Heart left ventricle (tissue), 16 donors: ENCODE measurements around the gene TAAR8. TPM values are rescaled to one million over a fixed set of nuclear protein-coding genes. Genes with fewer than 3 reads are reported as not detected.
"Not testable (repeated sequence)": the region's sequence is repeated elsewhere in the genome, so short reads cannot be mapped to it uniquely, and the experiment has no call there.

Source experiments
- ATAC-seq, 4 donors: fragments of 200-7000 bp; cut with Tn5 transposase; one replicate each; pipeline ENCODE4 v1.9.1; 2020 to 2022; ENCODE audit warnings: moderate library complexity in 4 of 4, mild to moderate bottlenecking in 3 of 4, moderate number of reproducible peaks in 1 of 4
- DNase-seq, 5 donors: peaks; one replicate each; pipeline ENCODE4 v3.0.0-alpha.2; 2020
- H3K27ac ChIP-seq, 12 donors: fragments of 200-600 bp; sonication (generic) in 4 of 12; one replicate each; pipeline versions ENCODE4 v1.5.0 to v1.8.0; 2016 to 2022; ENCODE audit warnings: mild to moderate bottlenecking in 2 of 12
- H3K27me3 ChIP-seq, 9 donors: fragments of 200-600 bp; sonication (generic) in 2 of 9; one replicate each; pipeline versions ENCODE4 v1.5.1 to v1.8.0; 2016 to 2022; ENCODE audit warnings: mild to moderate bottlenecking in 3 of 9
- H3K36me3 ChIP-seq, 9 donors: fragments of 200-600 bp; sonication (generic) in 2 of 9; one replicate each; pipeline versions ENCODE4 v1.5.0 to v1.8.0; 2018 to 2022; ENCODE audit warnings: mild to moderate bottlenecking in 2 of 9
- H3K4me1 ChIP-seq, 12 donors: fragments of 200-600 bp; sonication (generic) in 4 of 12; one replicate each; pipeline versions ENCODE4 v1.5.0 to v1.8.0; 2016 to 2022; ENCODE audit warnings: mild to moderate bottlenecking in 3 of 12
- H3K4me3 ChIP-seq, 12 donors: fragments of 200-600 bp; sonication (generic) in 4 of 12; one replicate each; pipeline versions ENCODE4 v1.5.0 to v1.8.0; 2017 to 2022; ENCODE audit warnings: mild to moderate bottlenecking in 9 of 12, moderate library complexity in 4 of 12
- H3K9me3 ChIP-seq, 12 donors: fragments of 200-600 bp; sonication (generic) in 4 of 12; one replicate each; pipeline versions ENCODE4 v1.5.0 to v1.8.0; 2016 to 2022; ENCODE audit warnings: mild to moderate bottlenecking in 1 of 12
- CTCF ChIP-seq, 12 donors: fragments of 200-600 bp; sonication (generic) in 4 of 12; IDR thresholded peaks; one replicate each; pipeline versions ENCODE4 v1.5.0 to v1.8.0; 2018 to 2022; ENCODE audit warnings: antibody characterized with exemption in 12 of 12, mild to moderate bottlenecking in 5 of 12
- POLR2A ChIP-seq, 2 donors: fragments of 450-650 bp; IDR thresholded peaks; one replicate each; pipeline ENCODE4 v1.6.1; 2017; ENCODE audit warnings: antibody characterized with exemption in 2 of 2, mild to moderate bottlenecking in 2 of 2, moderate library complexity in 2 of 2
- WGBS, 4 donors: extraction: QIAGEN DNeasy Blood & Tissue Kit in 2 of 4; methylation state at CpG; one replicate each; pipeline versions ENCODE4 v1.1.5 to v1.1.7; 2013 to 2018; 5-methylcytosine and 5-hydroxymethylcytosine counted together
- intact Hi-C, 10 donors: fragments of 100-400 bp; cut with DNase I; formaldehyde crosslinking; loops; one replicate each; pipeline versions ENCODE4 v1.11.1 to v1.14.2; 2022
- polyA plus RNA-seq, 2 donors: library from polyadenylated mRNA; stranded (reverse); fragments of 200-250 nt; gene quantifications; one replicate each; pipeline ENCODE4 v1.2.3, GENCODE V29; 2013
- total RNA-seq, 9 donors: library from RNA; depleted of rRNA in 2 of 9; stranded (reverse); fragments of >200 nt in 2 of 9; fragmentation: NEBNext Ultra II Directional in 3 of 9; extraction: Animal tissue kit (Norgen Biotek cat#: 25700) in 3 of 9; gene quantifications; one replicate each; pipeline versions ENCODE4 v1.1.0 to v1.2.4, GENCODE V29; 2016 to 2023
- donor health status: ischemic (EF 13 %, LVEDD 7.1; RV severe dilation, severe dysfunction).
- donor health status: healthy with polysubstance abuse.
- donor health status: DM: no; HTN: yes; CAD: no.
- donor health status: DM: no; HTN: no; CAD: no.
- donor health status: ischemic (EF 25% LVEDD 6.9; RV normal size, moderate dysfunction).
- donor health status: ischemic (EF 25% LVEDD 5.7; RV mildly dilated, moderate dysfunction).
- donor health status: healthy.
- donor health status: DM: yes; HTN: yes; CAD: no.
- donor health status: ischemic (EF 35%, LVEDD 5.7; RV mildly dilated, moderate dysfunction).
- donor health status: nonischemic (EF 11% LVEDD 7.7; RV severe dilation, severe dysfunction).
- donor health status: DM: yes; HTN: yes; CAD: no.
- donor health status: PGD.
- donor health status: ischemic (EF 29% LVEDD 5.4; RV normal size, mild dysfunction).
- donor health status: nonischemic (EF 23%, LVEDD 6.1; RV moderate dilation, normal function).

TAAR8 gene
- total and polyA plus RNA-seq, 11 donors: not detected

GRCh38 chr6:132527791-132528190 is 24.7 kb upstream of the TAAR8 start:
- Histone ChIP-seq H3K4me3 (no peak overlapping the region), H3K9me3 (no peaks in the 10 kb centered on the region), H3K4me1 (no peaks in the 10 kb centered on the region), H3K27ac (no peak overlapping the region), H3K36me3 (no peaks in the 10 kb centered on the region), H3K27me3 (peaks cover 0 to 10% (median 0%) of the 10 kb centered on the region in 9 donors)
- intact Hi-C loops: no loop called here
- DNase-seq (no peak), ATAC-seq (no peak)
- no peak for TF ChIP-seq POLR2A (IDR thresholded peaks at IDR 0.05)
- TF ChIP-seq CTCF (IDR thresholded peaks at IDR 0.05): no peak
- WGBS, 4 donors: 78 to 82% (median 80%) methylated on average over 6 of the region's 6 CpGs

GRCh38 chr6:132530293-132530974 is 22.0 kb upstream of the TAAR8 start:
- peaks cover 0 to 10% (median 0%) of the 10 kb centered on the region in 9 donors for H3K27me3 ChIP-seq
- DNase-seq (peak in 4 of 5 donors; percentile 26 to 58 (median 46)), ATAC-seq (peak in 3 of 4 donors; percentile 44 to 72 (median 71))
- peaks cover 0 to 8% (median 0%) of the 10 kb centered on the region in 12 donors for H3K9me3 ChIP-seq
- intact Hi-C loops: loop anchor here in 7 of 10 donors (2.0 to 10.0 kb wide), 10 partner anchors 134 to 1394 kb away; partner anchors contain the start of gene SLC18B1 (in 2 of the 7)
- TF ChIP-seq CTCF (IDR thresholded peaks at IDR 0.05): peak; percentile 74 to 96 (median 86)
- no peak for TF ChIP-seq POLR2A (IDR thresholded peaks at IDR 0.05)
- no peak overlapping the region for H3K27ac ChIP-seq
- no peak overlapping the region for H3K4me3 ChIP-seq
- no peaks in the 10 kb centered on the region for H3K4me1 ChIP-seq
- H3K36me3 ChIP-seq: no peaks in the 10 kb centered on the region
- 20 to 30% (median 26%) methylated on average over 9 of the region's 9 CpGs for WGBS, 4 donors

GRCh38 chr6:132534546-132534945 is 17.9 kb upstream of the TAAR8 start:
- WGBS, 4 donors: 78 to 88% (median 83%) methylated on average over 2 of the region's 2 CpGs
- H3K27ac ChIP-seq, H3K4me1 ChIP-seq, DNase-seq, ATAC-seq, H3K9me3 ChIP-seq, H3K4me3 ChIP-seq, H3K36me3 ChIP-seq: not testable (repeated sequence)
- peaks cover 0 to 24% (median 6%) of the 10 kb centered on the region in 9 donors for H3K27me3 ChIP-seq
- intact Hi-C loops: loop anchor here in 7 of 10 donors (5.0 to 10.0 kb wide), 8 partner anchors 130 to 1390 kb away; partner anchors contain the start of gene SLC18B1 (in 2 of the 7)

GRCh38 chr6:132537145-132537544 is 15.3 kb upstream of the TAAR8 start:
- H3K4me1 ChIP-seq: no peaks in the 10 kb centered on the region
- DNase-seq (no peak), ATAC-seq (no peak)
- peaks cover 0 to 30% (median 8%) of the 10 kb centered on the region in 9 donors for H3K27me3 ChIP-seq
- peaks cover 0 to 8% (median 0%) of the 10 kb centered on the region in 12 donors for H3K9me3 ChIP-seq
- H3K4me3 ChIP-seq: no peak overlapping the region
- TF ChIP-seq POLR2A (IDR thresholded peaks at IDR 0.05) (no peak), CTCF (IDR thresholded peaks at IDR 0.05) (no peak)
- no peaks in the 10 kb centered on the region for H3K36me3 ChIP-seq
- intact Hi-C loops: loop anchor here in 6 of 10 donors (10.0 kb wide), 6 partner anchors 128 to 1388 kb away; partner anchors contain the start of gene SLC18B1 (in 2 of the 6)
- no peak overlapping the region for H3K27ac ChIP-seq
- WGBS, 4 donors: 86 to 90% (median 87%) methylated on average over 3 of the region's 3 CpGs
